Choroid plexus epithelial cell (primary cell): Measurements from ENCODE around the gene IFIT1.

Source experiments
- DNase-seq: peaks from one replicate; pipeline ENCODE4 v3.0.0-alpha.2; 2010; ENCODE audit warnings: low read depth
- H3K4me3 ChIP-seq: 2 replicates; pipeline ENCODE4 v1.5.1; 2011; ENCODE audit warnings: low read depth, mild to moderate bottlenecking, control low read depth, low read length, moderate library complexity
- TF ChIP-seq, protein P1 (sequence below): conservative IDR thresholded peaks from 2 replicates; pipeline ENCODE4 v1.5.1; 2011; ENCODE audit warnings: low read depth, mild to moderate bottlenecking, control low read depth, inconsistent platforms, low read length, moderate library complexity

Gene IFIT1, protein sequence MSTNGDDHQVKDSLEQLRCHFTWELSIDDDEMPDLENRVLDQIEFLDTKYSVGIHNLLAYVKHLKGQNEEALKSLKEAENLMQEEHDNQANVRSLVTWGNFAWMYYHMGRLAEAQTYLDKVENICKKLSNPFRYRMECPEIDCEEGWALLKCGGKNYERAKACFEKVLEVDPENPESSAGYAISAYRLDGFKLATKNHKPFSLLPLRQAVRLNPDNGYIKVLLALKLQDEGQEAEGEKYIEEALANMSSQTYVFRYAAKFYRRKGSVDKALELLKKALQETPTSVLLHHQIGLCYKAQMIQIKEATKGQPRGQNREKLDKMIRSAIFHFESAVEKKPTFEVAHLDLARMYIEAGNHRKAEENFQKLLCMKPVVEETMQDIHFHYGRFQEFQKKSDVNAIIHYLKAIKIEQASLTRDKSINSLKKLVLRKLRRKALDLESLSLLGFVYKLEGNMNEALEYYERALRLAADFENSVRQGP

DNA sequence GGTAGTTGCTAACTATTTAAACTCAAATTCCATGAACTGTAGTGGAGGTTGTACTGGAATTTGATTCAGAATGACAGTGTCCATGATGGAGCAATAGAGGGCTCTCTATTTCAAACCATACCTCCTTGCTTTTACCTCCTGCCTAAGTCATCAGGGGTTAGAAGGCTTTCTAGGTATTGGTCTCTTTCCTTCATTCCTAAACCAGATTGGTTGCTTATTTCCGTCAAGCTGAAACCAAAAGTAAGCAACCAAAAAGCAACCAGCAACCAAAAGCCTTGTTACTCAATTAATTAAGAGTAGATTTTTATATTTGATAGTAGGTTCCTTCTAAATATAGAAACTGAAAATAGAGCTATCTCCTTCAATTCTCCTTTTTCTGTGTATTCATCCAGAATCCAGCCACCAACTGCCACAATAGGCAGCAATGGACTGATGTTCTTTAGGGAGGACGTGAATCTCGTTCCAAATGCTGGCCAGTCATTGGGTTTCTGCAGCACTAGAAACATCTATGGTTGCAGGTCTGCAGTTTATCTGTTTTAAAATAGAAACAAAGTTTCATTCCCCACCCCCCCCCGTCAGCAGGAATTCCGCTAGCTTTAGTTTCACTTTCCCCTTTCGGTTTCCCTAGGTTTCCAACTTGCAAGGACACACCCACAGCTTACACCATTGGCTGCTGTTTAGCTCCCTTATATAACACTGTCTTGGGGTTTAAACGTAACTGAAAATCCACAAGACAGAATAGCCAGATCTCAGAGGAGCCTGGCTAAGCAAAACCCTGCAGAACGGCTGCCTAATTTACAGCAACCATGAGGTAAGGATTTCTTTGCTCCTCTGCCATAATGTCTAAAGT lies at the start of gene IFIT1:
IFIT1 (plus strand) TSS at position 717 of the 850 bp plus-strand sequence; CDS start at position 807, 90 bp downstream.
- DNase-seq = peak; percentile 98
- TF ChIP-seq, protein P1, sequence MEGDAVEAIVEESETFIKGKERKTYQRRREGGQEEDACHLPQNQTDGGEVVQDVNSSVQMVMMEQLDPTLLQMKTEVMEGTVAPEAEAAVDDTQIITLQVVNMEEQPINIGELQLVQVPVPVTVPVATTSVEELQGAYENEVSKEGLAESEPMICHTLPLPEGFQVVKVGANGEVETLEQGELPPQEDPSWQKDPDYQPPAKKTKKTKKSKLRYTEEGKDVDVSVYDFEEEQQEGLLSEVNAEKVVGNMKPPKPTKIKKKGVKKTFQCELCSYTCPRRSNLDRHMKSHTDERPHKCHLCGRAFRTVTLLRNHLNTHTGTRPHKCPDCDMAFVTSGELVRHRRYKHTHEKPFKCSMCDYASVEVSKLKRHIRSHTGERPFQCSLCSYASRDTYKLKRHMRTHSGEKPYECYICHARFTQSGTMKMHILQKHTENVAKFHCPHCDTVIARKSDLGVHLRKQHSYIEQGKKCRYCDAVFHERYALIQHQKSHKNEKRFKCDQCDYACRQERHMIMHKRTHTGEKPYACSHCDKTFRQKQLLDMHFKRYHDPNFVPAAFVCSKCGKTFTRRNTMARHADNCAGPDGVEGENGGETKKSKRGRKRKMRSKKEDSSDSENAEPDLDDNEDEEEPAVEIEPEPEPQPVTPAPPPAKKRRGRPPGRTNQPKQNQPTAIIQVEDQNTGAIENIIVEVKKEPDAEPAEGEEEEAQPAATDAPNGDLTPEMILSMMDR = no peak
- H3K4me3 ChIP-seq = peak within 1 kb of the TSS; percentile 64

DNA sequence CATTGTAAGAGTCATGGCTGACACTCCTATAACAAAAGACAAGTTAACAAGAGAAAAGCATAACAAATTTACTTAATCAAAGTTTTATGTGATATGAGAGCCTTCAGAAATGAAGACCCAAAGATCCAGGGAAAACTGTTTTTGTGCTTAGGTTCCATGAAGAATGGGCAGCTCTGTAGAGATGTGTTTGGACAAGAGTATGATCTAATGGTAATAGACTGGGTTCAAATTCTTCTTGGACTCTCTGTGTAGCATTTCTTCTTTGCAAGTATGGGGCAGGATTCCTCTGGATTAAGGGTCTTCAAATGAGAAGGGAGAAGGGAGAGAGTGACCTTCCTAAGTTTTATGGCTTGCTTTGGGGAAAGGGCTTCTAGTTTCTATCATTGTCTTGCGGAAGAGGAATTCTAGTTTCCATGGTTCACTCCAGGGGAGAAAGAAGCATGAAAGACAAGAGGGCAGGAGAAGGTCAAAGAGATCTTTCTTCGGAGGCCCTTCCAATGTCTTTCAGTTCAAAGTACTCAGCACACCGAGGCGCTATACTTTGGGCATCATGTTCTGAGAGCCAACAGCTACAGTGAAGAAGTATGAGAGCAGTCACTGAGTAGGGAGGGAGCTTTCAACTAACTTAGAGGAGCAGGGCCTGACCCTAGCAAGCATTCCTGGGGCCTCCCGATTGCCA lies 49.2 kb upstream of the IFIT1 start:
- DNase-seq = no peak
- TF ChIP-seq, protein P1 = no peak
- no peak overlapping the region for H3K4me3 ChIP-seq

DNA sequence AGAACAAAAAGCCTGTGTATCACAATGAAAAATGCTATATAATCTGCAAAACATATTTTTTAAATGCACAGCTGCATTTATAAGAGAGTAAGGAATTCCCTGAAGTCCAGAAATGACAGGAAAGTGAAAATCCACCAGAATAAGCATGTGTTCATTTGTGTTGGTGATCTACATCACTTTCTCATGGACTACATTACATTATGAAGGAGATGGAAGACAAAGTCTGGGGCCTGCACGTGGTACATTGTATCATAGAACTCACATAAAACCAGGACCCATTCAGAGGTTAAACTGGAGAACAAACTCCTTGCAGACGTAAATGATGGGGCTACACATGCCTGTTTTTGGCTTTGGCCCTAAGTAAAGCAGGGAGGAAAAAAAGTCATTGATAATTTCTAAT lies 48.3 kb upstream of the IFIT1 start:
- no peak for DNase-seq
- TF ChIP-seq, protein P1 = no peak

DNA sequence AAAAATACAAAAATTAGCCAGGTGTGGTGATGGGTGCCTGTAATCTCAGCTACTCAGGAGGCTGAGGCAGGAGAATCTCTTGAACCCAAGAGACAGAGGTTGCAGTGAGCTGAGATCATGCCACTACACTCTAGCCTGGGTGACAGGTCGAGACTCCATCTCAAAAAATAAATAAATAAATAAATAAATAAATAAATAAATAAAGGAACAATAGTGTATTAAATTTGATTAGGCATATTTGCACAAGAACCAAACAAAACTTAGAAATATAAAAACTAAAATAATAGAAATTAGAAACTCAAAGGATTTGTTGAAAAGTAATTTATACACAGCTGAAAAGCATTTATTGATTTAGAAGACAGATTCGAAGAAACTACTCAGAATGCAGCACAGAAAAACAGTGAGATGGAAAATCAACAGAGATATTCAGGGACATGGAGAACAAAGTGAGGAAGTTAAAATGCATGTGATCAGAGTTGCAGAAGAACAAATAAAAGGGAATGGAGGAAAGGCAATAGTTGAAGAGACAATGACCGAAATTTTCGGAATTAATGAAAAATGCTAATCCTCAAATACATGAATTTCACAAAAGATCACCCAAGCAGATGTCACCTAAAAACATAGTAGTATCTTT lies 46.9 kb upstream of the IFIT1 start:
- TF ChIP-seq, protein P1 = no peak
- no peak overlapping the region for H3K4me3 ChIP-seq
- DNase-seq = no peak

More for the DNA sequence above, 48.3 kb upstream of the IFIT1 start:
- no peak overlapping the region for H3K4me3 ChIP-seq

DNA sequence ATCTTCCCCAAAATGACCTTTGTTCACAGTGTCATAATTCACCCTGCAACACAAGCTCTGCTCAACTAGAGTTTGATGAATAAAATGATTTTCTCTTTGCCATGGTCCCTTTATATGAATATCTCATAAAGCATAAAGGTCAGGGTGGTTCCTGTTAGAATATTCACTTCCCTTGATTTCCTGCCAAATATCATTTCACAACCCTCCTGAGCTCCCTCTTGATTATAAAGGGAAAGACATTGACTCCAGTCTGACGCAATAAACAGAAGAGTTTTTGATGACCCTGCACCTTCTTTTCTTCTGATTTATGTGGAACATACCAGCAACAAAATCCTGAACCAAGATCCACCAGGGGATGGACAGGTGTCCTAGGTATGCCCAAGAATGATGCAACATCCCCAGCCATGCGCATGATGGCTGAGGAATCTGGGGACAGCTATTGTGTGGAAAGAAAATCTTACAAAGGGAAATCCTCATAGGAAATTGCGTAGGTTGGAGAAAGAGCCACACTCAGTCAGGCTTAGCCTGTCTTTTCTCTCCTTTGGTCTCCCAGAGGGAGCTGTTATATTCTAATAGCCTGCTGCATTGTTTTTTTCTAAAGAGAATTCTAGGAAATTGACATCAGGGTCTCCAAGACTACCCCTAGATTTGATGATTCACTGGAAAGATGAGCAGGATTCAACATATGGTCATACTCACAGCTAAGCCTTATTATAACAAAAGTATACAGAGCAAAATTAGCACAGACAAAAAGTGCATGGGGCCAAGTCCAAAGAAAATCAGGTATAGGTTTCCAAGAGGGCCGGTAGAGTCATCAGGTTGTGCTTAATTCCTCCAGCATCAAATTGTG lies 45.8 kb upstream of the IFIT1 start:
- DNase-seq = peak; percentile 83
- TF ChIP-seq, protein P1 = no peak
- no peak overlapping the region for H3K4me3 ChIP-seq
